ENCODE data around the gene SON. TPM values are rescaled to one million over a fixed set of nuclear protein-coding genes. Genes with fewer than 3 reads are reported as not detected.
A peak's percentile ranks its signal among the peaks of the same experiment; 100 is the strongest.

SON gene
- total RNA-seq, 1 experiment from 2014 or later: 220 TPM

GRCh38 chr21:33539616-33540015 lies 3.2 kb upstream of the SON start:
- Mint-ChIP-seq H3K27me3 (ENCODE audit: insufficient read depth, unreplicated experiment) (no peaks in the 10 kb centered on the region), H3K36me3 (ENCODE audit: insufficient read depth, unreplicated experiment) (peaks cover 81% of the 10 kb centered on the region), H3K4me3 (ENCODE audit: unreplicated experiment) (no peak overlapping the region), H3K4me1 (ENCODE audit: low read depth, unreplicated experiment) (peaks cover 16% of the 10 kb centered on the region), H3K27ac (ENCODE audit: unreplicated experiment) (no peak overlapping the region), H3K9me3 (ENCODE audit: unreplicated experiment) (peaks cover 10% of the 10 kb centered on the region)
- Histone ChIP-seq H3K4me1 (peaks cover 10% of the 10 kb centered on the region), H3K27me3 (replicated peaks; ENCODE audit: control insufficient read depth, insufficient read depth, low read length) (no peaks in the 10 kb centered on the region), H3K36me3 (ENCODE audit: control insufficient read depth, insufficient read depth, low read length) (no peaks in the 10 kb centered on the region; the same call in 1 of the 2 replicates), H3K4me3 (ENCODE audit: low read depth, low read length) (no peak overlapping the region), H3K9me3 (no peaks in the 10 kb centered on the region)
- BruUV-seq (replicated peaks): no TSS peak
- no peak for DNase-seq
- intact Hi-C loops (cut with micrococcal nuclease; ENCODE audit: unreplicated experiment): loop anchor here (5.0 kb wide), 1 partner anchor 68 kb away; no protein-coding TSS in a partner anchor
- CTCF ChIA-PET: no interaction called here
- TF ChIP-seq, protein P1, sequence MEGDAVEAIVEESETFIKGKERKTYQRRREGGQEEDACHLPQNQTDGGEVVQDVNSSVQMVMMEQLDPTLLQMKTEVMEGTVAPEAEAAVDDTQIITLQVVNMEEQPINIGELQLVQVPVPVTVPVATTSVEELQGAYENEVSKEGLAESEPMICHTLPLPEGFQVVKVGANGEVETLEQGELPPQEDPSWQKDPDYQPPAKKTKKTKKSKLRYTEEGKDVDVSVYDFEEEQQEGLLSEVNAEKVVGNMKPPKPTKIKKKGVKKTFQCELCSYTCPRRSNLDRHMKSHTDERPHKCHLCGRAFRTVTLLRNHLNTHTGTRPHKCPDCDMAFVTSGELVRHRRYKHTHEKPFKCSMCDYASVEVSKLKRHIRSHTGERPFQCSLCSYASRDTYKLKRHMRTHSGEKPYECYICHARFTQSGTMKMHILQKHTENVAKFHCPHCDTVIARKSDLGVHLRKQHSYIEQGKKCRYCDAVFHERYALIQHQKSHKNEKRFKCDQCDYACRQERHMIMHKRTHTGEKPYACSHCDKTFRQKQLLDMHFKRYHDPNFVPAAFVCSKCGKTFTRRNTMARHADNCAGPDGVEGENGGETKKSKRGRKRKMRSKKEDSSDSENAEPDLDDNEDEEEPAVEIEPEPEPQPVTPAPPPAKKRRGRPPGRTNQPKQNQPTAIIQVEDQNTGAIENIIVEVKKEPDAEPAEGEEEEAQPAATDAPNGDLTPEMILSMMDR (IDR thresholded peaks at IDR 0.05; ENCODE audit: insufficient read depth in 1 of 2, low read depth in 1 of 2, low read length in 1 of 2, severe bottlenecking in 1 of 2, unreplicated experiment in 1 of 2): no peak
- POLR2A ChIA-PET: no interaction called here

- Histone ChIP-seq H3K9me3 (no peaks in the 10 kb centered on the region), H3K27me3 (replicated peaks; ENCODE audit: control insufficient read depth, insufficient read depth, low read length) (no peaks in the 10 kb centered on the region), H3K4me3 (ENCODE audit: low read depth, low read length) (peak overlapping the region; percentile 74), H3K4me1 (peaks cover 18% of the 10 kb centered on the region), H3K36me3 (ENCODE audit: control insufficient read depth, insufficient read depth, low read length) (no peaks in the 10 kb centered on the region; the same call in 1 of the 2 replicates)
- no peaks in the 10 kb centered on the region for H3K27me3 Mint-ChIP-seq (ENCODE audit: insufficient read depth, unreplicated experiment)
- H3K4me3 Mint-ChIP-seq (ENCODE audit: unreplicated experiment): peak overlapping the region; percentile 82
- CTCF ChIA-PET: no interaction called here
- H3K4me1 Mint-ChIP-seq (ENCODE audit: low read depth, unreplicated experiment): peaks cover 16% of the 10 kb centered on the region
- peaks cover 10% of the 10 kb centered on the region for H3K9me3 Mint-ChIP-seq (ENCODE audit: unreplicated experiment)
- DNase-seq: peak in 1 of 2 experiments; percentile 29
- peaks cover 70% of the 10 kb centered on the region for H3K36me3 Mint-ChIP-seq (ENCODE audit: insufficient read depth, unreplicated experiment)
- BruUV-seq (replicated peaks): no TSS peak
- H3K27ac Mint-ChIP-seq (ENCODE audit: unreplicated experiment): peak overlapping the region; percentile 98
- POLR2A ChIA-PET: no interaction called here
- intact Hi-C loops (cut with micrococcal nuclease; ENCODE audit: unreplicated experiment): loop anchor here (5.0 kb wide), 1 partner anchor 67 kb away; no protein-coding TSS in a partner anchor
- TF ChIP-seq, protein P1 (IDR thresholded peaks at IDR 0.05; ENCODE audit: insufficient read depth in 1 of 2, low read depth in 1 of 2, low read length in 1 of 2, severe bottlenecking in 1 of 2, unreplicated experiment in 1 of 2): no peak
These were observed 2.1 kb upstream of the SON start for GRCh38 chr21:33540711-33541104.

GRCh38 chr21:33541105-33541711 lies 1.6 kb upstream of the SON start:
- H3K4me1 ChIP-seq: peaks cover 19% of the 10 kb centered on the region
- ChIA-PET CTCF (no interaction called here), POLR2A (interaction anchor here (1.2 to 1.5 kb wide), 2 partner anchors 61 to 137 kb away, joined by 3 to 6 read pairs; partner anchors contain the start of gene TMEM50B)
- Mint-ChIP-seq H3K4me1 (ENCODE audit: low read depth, unreplicated experiment) (peaks cover 16% of the 10 kb centered on the region), H3K27ac (ENCODE audit: unreplicated experiment) (peak overlapping the region; percentile 98), H3K9me3 (ENCODE audit: unreplicated experiment) (peaks cover 10% of the 10 kb centered on the region), H3K27me3 (ENCODE audit: insufficient read depth, unreplicated experiment) (no peaks in the 10 kb centered on the region), H3K4me3 (ENCODE audit: unreplicated experiment) (peak overlapping the region; percentile 82), H3K36me3 (ENCODE audit: insufficient read depth, unreplicated experiment) (peaks cover 69% of the 10 kb centered on the region)
- intact Hi-C loops (cut with micrococcal nuclease; ENCODE audit: unreplicated experiment): loop anchor here (5.0 kb wide), 1 partner anchor 66 kb away; no protein-coding TSS in a partner anchor
- no peaks in the 10 kb centered on the region for H3K9me3 ChIP-seq
- no peaks in the 10 kb centered on the region; the same call in 1 of the 2 replicates for H3K36me3 ChIP-seq (ENCODE audit: control insufficient read depth, insufficient read depth, low read length)
- H3K27me3 ChIP-seq (replicated peaks; ENCODE audit: control insufficient read depth, insufficient read depth, low read length): no peaks in the 10 kb centered on the region
- TF ChIP-seq, protein P1 (IDR thresholded peaks at IDR 0.05; ENCODE audit: insufficient read depth in 1 of 2, low read depth in 1 of 2, low read length in 1 of 2, severe bottlenecking in 1 of 2, unreplicated experiment in 1 of 2): no peak
- DNase-seq: peak in 1 of 2 experiments; percentile 27
- no TSS peak for BruUV-seq (replicated peaks)
- H3K4me3 ChIP-seq (ENCODE audit: low read depth, low read length): peak overlapping the region; percentile 74
